Astrocyte (in vitro differentiated cells and primary cell): Measurements from ENCODE around the gene PROS1. TPM values are rescaled to one million over a fixed set of nuclear protein-coding genes. Genes with fewer than 3 reads are reported as not detected.
"Not testable (repeated sequence)": the region's sequence is repeated elsewhere in the genome, so short reads cannot be mapped to it uniquely, and the experiment has no call there.

Experiments
- DNase-seq: peaks from one replicate; pipeline ENCODE4 v3.0.0-alpha.2; 2010; ENCODE audit warnings: low read depth
- FAIRE-seq: peaks from 2 replicates; lab custom pipeline; 2011; peaks lifted over from hg19 to GRCh38; lab: Jason Lieb, UNC
- H2AFZ ChIP-seq: 2 replicates; pipeline ENCODE4 v1.6.0; 2012; ENCODE audit warnings: low read depth, low read length, inconsistent platforms
- H3K27ac ChIP-seq: 2 replicates; pipeline ENCODE4 v1.5.1; 2011; ENCODE audit warnings: low read depth, low read length, inconsistent platforms
- H3K27me3 ChIP-seq: 2 replicates; pipeline ENCODE4 v1.6.0; 2011; ENCODE audit warnings: low read length, inconsistent platforms; ENCODE audit not compliant: insufficient read depth
- H3K36me3 ChIP-seq: 2 replicates; pipeline ENCODE4 v1.5.1; 2011; ENCODE audit warnings: low read length, inconsistent platforms; ENCODE audit not compliant: insufficient read depth
- H3K4me1 ChIP-seq: 2 replicates; pipeline ENCODE4 v1.5.1; 2011; ENCODE audit warnings: low read length, inconsistent platforms; ENCODE audit not compliant: insufficient read depth
- H3K4me2 ChIP-seq: 2 replicates; pipeline ENCODE4 v1.6.0; 2012; ENCODE audit warnings: low read length, inconsistent platforms
- H3K4me3 ChIP-seq: 2 replicates; pipeline ENCODE4 v1.5.1; 2011; ENCODE audit warnings: low read depth, mild to moderate bottlenecking, low read length, inconsistent platforms; ENCODE audit not compliant: insufficient read depth
- H3K79me2 ChIP-seq: 2 replicates; pipeline ENCODE4 v1.6.0; 2012; ENCODE audit warnings: mild to moderate bottlenecking, low read length, inconsistent platforms; ENCODE audit not compliant: insufficient read depth
- H3K9ac ChIP-seq: 2 replicates; pipeline ENCODE4 v1.6.0; 2012; ENCODE audit warnings: mild to moderate bottlenecking, low read length, inconsistent platforms
- H3K9me3 ChIP-seq: 2 replicates; pipeline ENCODE4 v1.5.1; 2012; ENCODE audit warnings: low read depth, mild to moderate bottlenecking, low read length, inconsistent platforms; ENCODE audit not compliant: insufficient read depth
- H4K20me1 ChIP-seq: 2 replicates; pipeline ENCODE4 v1.6.0; 2012; ENCODE audit warnings: low read length, inconsistent platforms; ENCODE audit not compliant: insufficient read depth
- H3K27ac Mint-ChIP-seq: one replicate; pipeline ENCODE4 v1.8.0; 2021; ENCODE audit warnings: mild to moderate bottlenecking, mixed read lengths; ENCODE audit not compliant: unreplicated experiment
- H3K27me3 Mint-ChIP-seq: one replicate; pipeline ENCODE4 v1.8.0; 2021; ENCODE audit warnings: low read depth, mixed read lengths; ENCODE audit not compliant: unreplicated experiment
- H3K36me3 Mint-ChIP-seq: one replicate; pipeline ENCODE4 v1.8.0; 2021; ENCODE audit warnings: low read depth, mixed read lengths; ENCODE audit not compliant: unreplicated experiment
- H3K4me1 Mint-ChIP-seq: one replicate; pipeline ENCODE4 v1.8.0; 2021; ENCODE audit warnings: low read depth, mixed read lengths; ENCODE audit not compliant: unreplicated experiment
- H3K4me3 Mint-ChIP-seq: one replicate; pipeline ENCODE4 v1.8.0; 2021; ENCODE audit warnings: mild to moderate bottlenecking, moderate library complexity, mixed read lengths; ENCODE audit not compliant: unreplicated experiment
- H3K9me3 Mint-ChIP-seq: one replicate; pipeline ENCODE4 v1.8.0; 2021; ENCODE audit warnings: mild to moderate bottlenecking, mixed read lengths; ENCODE audit not compliant: unreplicated experiment
- EZH2 ChIP-seq: IDR thresholded peaks from 2 replicates; pipeline ENCODE4 v1.6.1; 2012; ENCODE audit warnings: mild to moderate bottlenecking, low read length, inconsistent platforms; ENCODE audit not compliant: insufficient read depth
- total RNA-seq: library from RNA; stranded (reverse); gene quantifications from 2 replicates; pipeline ENCODE4 v1.2.1, GENCODE V29; 2021
- TF ChIP-seq, protein P1 (sequence below): IDR thresholded peaks from 2 replicates; pipeline ENCODE4 v1.5.1; 2011; ENCODE audit warnings: low read depth, mild to moderate bottlenecking, inconsistent platforms, low read length, moderate library complexity; ENCODE audit not compliant: insufficient read depth

PROS1 gene
- total RNA-seq, 1 donor from 2014 or later = 13.4 TPM

DNA sequence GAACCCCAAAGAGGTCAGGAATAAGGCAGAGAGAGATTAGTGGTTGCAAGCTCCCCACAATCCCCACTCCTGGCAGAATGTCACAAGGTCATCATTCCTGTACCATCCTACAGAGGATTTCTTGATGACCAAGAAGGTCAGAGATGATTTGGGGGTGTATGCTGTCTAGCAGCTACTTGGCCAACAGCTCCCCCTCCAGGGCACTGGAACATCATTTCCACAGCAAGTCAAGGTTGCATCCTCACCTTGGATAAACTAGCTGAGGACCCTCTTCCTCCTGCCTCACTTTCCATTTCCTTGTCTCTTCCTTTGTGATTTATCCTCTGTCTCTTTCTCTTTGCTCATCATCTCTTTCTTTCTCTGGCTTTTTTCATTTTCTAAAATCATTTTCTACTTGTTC lies 106.3 kb downstream of the PROS1 start:
- Mint-ChIP-seq H3K4me1 (no peaks in the 10 kb centered on the region), H3K4me3 (no peak overlapping the region), H3K9me3 (peaks cover 9% of the 10 kb centered on the region), H3K36me3 (no peaks in the 10 kb centered on the region), H3K27ac (no peak overlapping the region), H3K27me3 (no peaks in the 10 kb centered on the region)
- H3K4me2 ChIP-seq = no peak overlapping the region
- H3K27me3 ChIP-seq = no peaks in the 10 kb centered on the region
- H3K4me1 ChIP-seq = no peaks in the 10 kb centered on the region
- H3K27ac ChIP-seq = no peak overlapping the region
- H3K4me3 ChIP-seq = no peak overlapping the region
- FAIRE-seq (no peak), DNase-seq (no peak)
- H3K9me3 ChIP-seq = no peaks in the 10 kb centered on the region
- H3K79me2 ChIP-seq = no peaks in the 10 kb centered on the region
- no peak overlapping the region for H3K9ac ChIP-seq
- H3K36me3 ChIP-seq = no peaks in the 10 kb centered on the region
- TF ChIP-seq, protein P1, sequence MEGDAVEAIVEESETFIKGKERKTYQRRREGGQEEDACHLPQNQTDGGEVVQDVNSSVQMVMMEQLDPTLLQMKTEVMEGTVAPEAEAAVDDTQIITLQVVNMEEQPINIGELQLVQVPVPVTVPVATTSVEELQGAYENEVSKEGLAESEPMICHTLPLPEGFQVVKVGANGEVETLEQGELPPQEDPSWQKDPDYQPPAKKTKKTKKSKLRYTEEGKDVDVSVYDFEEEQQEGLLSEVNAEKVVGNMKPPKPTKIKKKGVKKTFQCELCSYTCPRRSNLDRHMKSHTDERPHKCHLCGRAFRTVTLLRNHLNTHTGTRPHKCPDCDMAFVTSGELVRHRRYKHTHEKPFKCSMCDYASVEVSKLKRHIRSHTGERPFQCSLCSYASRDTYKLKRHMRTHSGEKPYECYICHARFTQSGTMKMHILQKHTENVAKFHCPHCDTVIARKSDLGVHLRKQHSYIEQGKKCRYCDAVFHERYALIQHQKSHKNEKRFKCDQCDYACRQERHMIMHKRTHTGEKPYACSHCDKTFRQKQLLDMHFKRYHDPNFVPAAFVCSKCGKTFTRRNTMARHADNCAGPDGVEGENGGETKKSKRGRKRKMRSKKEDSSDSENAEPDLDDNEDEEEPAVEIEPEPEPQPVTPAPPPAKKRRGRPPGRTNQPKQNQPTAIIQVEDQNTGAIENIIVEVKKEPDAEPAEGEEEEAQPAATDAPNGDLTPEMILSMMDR = no peak
- TF ChIP-seq EZH2 = no peak
- H4K20me1 ChIP-seq = no peaks in the 10 kb centered on the region
- no peak overlapping the region for H2AFZ ChIP-seq

DNA sequence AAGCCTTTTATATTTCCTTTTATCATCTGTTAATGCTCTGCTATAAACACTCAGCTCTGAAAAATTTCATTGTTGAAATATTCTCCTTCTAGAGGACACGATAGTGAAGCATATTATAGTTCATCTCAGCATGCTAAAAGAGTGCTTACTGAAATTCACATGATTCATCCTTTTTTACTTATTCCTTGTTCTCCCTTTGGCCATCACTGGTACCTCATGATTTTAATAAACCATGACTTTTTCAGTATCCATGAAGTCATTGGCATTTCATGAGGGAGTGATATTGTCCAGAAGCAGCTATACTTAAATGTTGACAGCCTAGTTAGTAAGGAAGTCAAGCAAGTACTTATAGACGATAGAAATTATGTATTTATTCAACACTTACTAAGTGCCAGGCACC lies 112.7 kb downstream of the PROS1 start:
- H3K27me3 Mint-ChIP-seq = no peaks in the 10 kb centered on the region
- no peak overlapping the region for H3K4me3 Mint-ChIP-seq
- Histone ChIP-seq H3K27ac (no peak overlapping the region), H3K36me3 (no peaks in the 10 kb centered on the region), H3K4me3 (no peak overlapping the region), H3K9me3 (no peaks in the 10 kb centered on the region), H2AFZ (no peak overlapping the region), H3K9ac (no peak overlapping the region), H3K79me2 (no peaks in the 10 kb centered on the region), H3K27me3 (no peaks in the 10 kb centered on the region), H3K4me1 (no peaks in the 10 kb centered on the region), H3K4me2 (no peak overlapping the region), H4K20me1 (no peaks in the 10 kb centered on the region)
- TF ChIP-seq, protein P1 = no peak
- TF ChIP-seq EZH2 = no peak
- H3K4me1 Mint-ChIP-seq = no peaks in the 10 kb centered on the region
- H3K9me3 Mint-ChIP-seq = no peaks in the 10 kb centered on the region
- H3K36me3 Mint-ChIP-seq = no peaks in the 10 kb centered on the region
- no peak overlapping the region for H3K27ac Mint-ChIP-seq
- no peak for FAIRE-seq
- DNase-seq = no peak

DNA sequence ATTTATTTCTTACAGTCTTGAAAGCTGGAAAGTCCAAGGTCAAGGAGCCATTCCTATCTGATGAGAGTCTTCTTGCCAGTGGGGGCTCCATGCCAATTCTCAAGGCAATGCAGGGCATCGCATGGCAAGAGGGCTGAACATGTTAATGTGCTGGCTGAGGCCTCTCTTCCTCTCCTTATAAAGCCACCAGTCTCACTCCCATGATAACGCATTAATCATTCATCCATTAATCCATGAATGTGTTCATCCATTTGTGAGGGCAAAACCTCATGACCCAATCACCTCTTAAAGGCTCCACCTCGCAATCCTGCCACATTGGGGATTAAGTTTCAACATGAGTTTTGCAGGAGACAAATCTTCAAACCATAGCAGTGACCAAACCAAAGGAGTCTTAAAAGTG lies 118.3 kb downstream of the PROS1 start:
- Histone ChIP-seq H3K27me3 (no peaks in the 10 kb centered on the region), H3K4me1 (no peaks in the 10 kb centered on the region), H3K9me3 (no peaks in the 10 kb centered on the region), H3K9ac (no peak overlapping the region), H3K79me2 (no peaks in the 10 kb centered on the region), H4K20me1 (no peaks in the 10 kb centered on the region), H3K36me3 (no peaks in the 10 kb centered on the region), H3K4me3 (no peak overlapping the region), H2AFZ (no peak overlapping the region), H3K4me2 (no peak overlapping the region), H3K27ac (no peak overlapping the region)
- Mint-ChIP-seq H3K36me3 (no peaks in the 10 kb centered on the region), H3K4me1 (no peaks in the 10 kb centered on the region), H3K27me3 (no peaks in the 10 kb centered on the region), H3K9me3 (peaks cover 11% of the 10 kb centered on the region), H3K27ac (no peak overlapping the region), H3K4me3 (no peak overlapping the region)
- FAIRE-seq (no peak), DNase-seq (no peak)
- no peak for TF ChIP-seq EZH2
- TF ChIP-seq, protein P1 = no peak

DNA sequence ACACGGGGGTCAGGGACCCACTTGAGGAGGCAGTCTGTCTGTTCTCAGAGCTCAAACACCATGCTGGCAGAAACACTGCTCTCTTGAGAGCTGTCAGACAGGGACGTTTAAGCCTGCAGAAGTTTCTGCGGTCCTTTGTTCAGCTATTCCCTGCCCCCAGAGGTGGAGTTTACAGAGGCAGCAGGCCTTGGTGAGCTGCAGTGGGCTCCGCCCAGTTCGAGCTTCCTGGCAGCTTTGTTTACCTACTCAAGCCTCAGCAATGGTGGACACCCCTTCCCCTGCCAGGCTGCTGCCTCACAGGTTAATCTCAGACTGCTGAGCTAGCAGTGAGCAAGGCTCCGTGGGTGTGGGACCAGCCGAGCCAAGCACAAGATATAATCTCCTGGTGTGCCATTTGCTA lies 121.5 kb downstream of the PROS1 start:
- not testable (repeated sequence) for H3K36me3 ChIP-seq, DNase-seq, H3K27me3 Mint-ChIP-seq, H3K4me1 Mint-ChIP-seq, H2AFZ ChIP-seq, H3K27me3 ChIP-seq, H3K4me2 ChIP-seq, H3K36me3 Mint-ChIP-seq, H3K4me3 ChIP-seq, H3K4me3 Mint-ChIP-seq, H3K27ac ChIP-seq, H3K4me1 ChIP-seq, H3K9ac ChIP-seq, H3K79me2 ChIP-seq, H3K9me3 ChIP-seq, FAIRE-seq, H4K20me1 ChIP-seq, H3K27ac Mint-ChIP-seq
- H3K9me3 Mint-ChIP-seq = peaks cover 19% of the 10 kb centered on the region
